Measurements from ENCODE around the gene RAD21L1. TPM values are rescaled to one million over a fixed set of nuclear protein-coding genes. Genes with fewer than 3 reads are reported as not detected.
"Not testable (repeated sequence)": the region's sequence is repeated elsewhere in the genome, so short reads cannot be mapped to it uniquely, and the experiment has no call there.

The RAD21L1 gene
- total and polyA plus RNA-seq, 8 donors, result not detected

GRCh38 chr20:1215386-1216170, 10.3 kb upstream of the RAD21L1 start:
- WGBS, 2 donors, result 67 to 77% methylated on average over 11 of the region's 11 CpGs
- Histone ChIP-seq H3K4me1 (no peaks in the 10 kb centered on the region), H3K36me3 (no peaks in the 10 kb centered on the region), H3K9me3 (no peaks in the 10 kb centered on the region), H3K27me3 (peaks cover 0 to 5% (median 0%) of the 10 kb centered on the region in 4 donors), H3K4me3 (no peak overlapping the region), H3K27ac (no peak overlapping the region)
- TF ChIP-seq CTCF (IDR thresholded peaks at IDR 0.05), result no peak
- FAIRE-seq, result no peak
- DNase-seq, result no peak
- intact Hi-C loops (cut with DNase I), result no loop called here
- ATAC-seq, result no peak

- H3K4me3 ChIP-seq; H3K9me3 ChIP-seq; H3K27ac ChIP-seq; intact Hi-C loops (cut with DNase I); H3K27me3 ChIP-seq; FAIRE-seq; H3K4me1 ChIP-seq; ATAC-seq; H3K36me3 ChIP-seq; DNase-seq: not testable (repeated sequence)
- 51 to 59% methylated on average over 19 of the region's 19 CpGs for WGBS, 2 donors
Observed at GRCh38 chr20:1216527-1217427, 9.1 kb upstream of the RAD21L1 start.

GRCh38 chr20:1222750-1223149, 3.1 kb upstream of the RAD21L1 start:
- FAIRE-seq; ATAC-seq; DNase-seq; H3K4me1 ChIP-seq; H3K4me3 ChIP-seq; H3K27ac ChIP-seq; intact Hi-C loops (cut with DNase I); H3K27me3 ChIP-seq; H3K9me3 ChIP-seq; H3K36me3 ChIP-seq: not testable (repeated sequence)
- WGBS, 2 donors, result 89% methylated on average over 4 of the region's 4 CpGs

- no peak for ATAC-seq
- Histone ChIP-seq H3K27me3 (peaks cover 0 to 22% (median 3%) of the 10 kb centered on the region in 4 donors), H3K27ac (no peak overlapping the region), H3K9me3 (no peaks in the 10 kb centered on the region), H3K36me3 (no peaks in the 10 kb centered on the region), H3K4me1 (peaks cover 0 to 9% (median 0%) of the 10 kb centered on the region in 3 donors), H3K4me3 (no peak overlapping the region)
- intact Hi-C loops (cut with DNase I), result no loop called here
- peak in 1 of 6 donors; percentile 38 for DNase-seq
- TF ChIP-seq CTCF (IDR thresholded peaks at IDR 0.05), result no peak
- no peak for FAIRE-seq
- 78 to 82% methylated on average over 20 of the region's 20 CpGs for WGBS, 2 donors
Observed at GRCh38 chr20:1224205-1224890, 1.5 kb upstream of the RAD21L1 start.

- intact Hi-C loops (cut with DNase I), result no loop called here
- Histone ChIP-seq H3K27ac (no peak overlapping the region), H3K4me3 (peak overlapping the region in 2 of 4 donors; percentile 26 to 39), H3K36me3 (no peaks in the 10 kb centered on the region), H3K27me3 (peaks cover 0 to 26% (median 3%) of the 10 kb centered on the region in 4 donors), H3K4me1 (peaks cover 0 to 9% (median 0%) of the 10 kb centered on the region in 3 donors), H3K9me3 (no peaks in the 10 kb centered on the region)
- 1 to 3% methylated on average over 10 to 30 of the region's 30 CpGs for WGBS, 2 donors
- ATAC-seq (peak in 3 of 4 donors; percentile 30 to 64 (median 63)), DNase-seq (peak in 1 of 6 donors; percentile 74), FAIRE-seq (no peak)
- TF ChIP-seq CTCF (IDR thresholded peaks at IDR 0.05), result no peak
Observed at GRCh38 chr20:1225263-1225782, 521 bp upstream of the RAD21L1 start.

All from pancreas (tissue), 10 donors.